OCI-LY3 (cell line): ENCODE data around the gene DDX11.
"Not testable (repeated sequence)": the region's sequence is repeated elsewhere in the genome, so short reads cannot be mapped to it uniquely, and the experiment has no call there.

ENCODE experiments used
- H2AFZ ChIP-seq: fragments of 200-600, 300-600 bp; shearing (Covaris generic); 2 replicates; pipeline ENCODE4 v1.6.0; 2014; ENCODE audit warnings: antibody characterized with exemption, low read depth, low read length
- H3K27ac ChIP-seq: fragments of 200-600, 300-600 bp; sonication (generic); 2 replicates; pipeline ENCODE4 v1.5.1; 2014; ENCODE audit warnings: mild to moderate bottlenecking, low read length, moderate library complexity, mixed read lengths
- H3K27me3 ChIP-seq: fragments of 200-600, 300-600 bp; sonication (generic); 2 replicates; pipeline ENCODE4 v1.6.1; 2014; ENCODE audit warnings: low read depth, low read length, mixed read lengths
- H3K36me3 ChIP-seq: fragments of 200-600, 300-600 bp; sonication (generic); replicated peaks from 2 replicates; pipeline ENCODE3; 2014; ENCODE audit warnings: low read depth, low read length, mixed read lengths
- H3K4me1 ChIP-seq: fragments of 300-600, 200-600 bp; sonication (generic); 2 replicates; pipeline ENCODE4 v1.6.1; 2014; ENCODE audit warnings: low read length, mixed read lengths
- H3K4me2 ChIP-seq: fragments of 200-600, 300-600 bp; sonication (generic); 2 replicates; pipeline ENCODE4 v1.6.1; 2014; ENCODE audit warnings: low read length, mixed read lengths
- H3K4me3 ChIP-seq: fragments of 300-600, 200-600 bp; sonication (generic); 2 replicates; pipeline ENCODE4 v1.5.1; 2014; ENCODE audit warnings: antibody characterized with exemption, mild to moderate bottlenecking, low read length, moderate library complexity
- H3K79me2 ChIP-seq: fragments of 300-600, 200-600 bp; shearing (Covaris generic); 2 replicates; pipeline ENCODE4 v1.6.1; 2014; ENCODE audit warnings: mild to moderate bottlenecking, low read length, mixed read lengths
- H3K9ac ChIP-seq: fragments of 300-600, 200-600 bp; shearing (Covaris generic); 2 replicates; pipeline ENCODE4 v1.6.0; 2014; ENCODE audit warnings: mild to moderate bottlenecking, low read length, moderate library complexity
- H3K9me3 ChIP-seq: fragments of 200-600, 300-600 bp; shearing (Covaris generic); 2 replicates; pipeline ENCODE4 v1.6.1; 2014; ENCODE audit warnings: low read length, mixed read lengths; ENCODE audit not compliant: insufficient read depth
- H4K20me1 ChIP-seq: fragments of 200-600, 300-600 bp; sonication (generic); 2 replicates; pipeline ENCODE4 v1.6.1; 2016; ENCODE audit warnings: low read length, mixed read lengths; ENCODE audit not compliant: insufficient read depth

Gene DDX11

GRCh38 chr12:31077095-31077494, 3.4 kb downstream of the DDX11 start:
- H3K79me2 ChIP-seq: peaks cover 37% of the 10 kb centered on the region
- not testable (repeated sequence) for H4K20me1 ChIP-seq, H3K4me3 ChIP-seq, H3K9me3 ChIP-seq, H3K36me3 ChIP-seq, H3K4me1 ChIP-seq, H2AFZ ChIP-seq, H3K27me3 ChIP-seq, H3K27ac ChIP-seq, H3K4me2 ChIP-seq, H3K9ac ChIP-seq

GRCh38 chr12:31077998-31078397, 4.3 kb downstream of the DDX11 start:
- not testable (repeated sequence) for H3K4me2 ChIP-seq, H3K27ac ChIP-seq

GRCh38 chr12:31079421-31079820, 5.8 kb downstream of the DDX11 start:
- H3K27ac ChIP-seq: not testable (repeated sequence)
- H3K79me2 ChIP-seq: peaks cover 34% of the 10 kb centered on the region

More at GRCh38 chr12:31077998-31078397, 4.3 kb downstream of the DDX11 start:
- not testable (repeated sequence) for H3K4me3 ChIP-seq, H2AFZ ChIP-seq, H3K36me3 ChIP-seq, H3K9ac ChIP-seq, H4K20me1 ChIP-seq, H3K4me1 ChIP-seq, H3K27me3 ChIP-seq, H3K9me3 ChIP-seq
- peaks cover 37% of the 10 kb centered on the region for H3K79me2 ChIP-seq

GRCh38 chr12:31080221-31080620, 6.6 kb downstream of the DDX11 start:
- not testable (repeated sequence) for H2AFZ ChIP-seq, H3K36me3 ChIP-seq, H3K4me2 ChIP-seq, H3K4me1 ChIP-seq, H3K9me3 ChIP-seq, H4K20me1 ChIP-seq, H3K27ac ChIP-seq, H3K27me3 ChIP-seq, H3K9ac ChIP-seq, H3K4me3 ChIP-seq
- H3K79me2 ChIP-seq: peaks cover 26% of the 10 kb centered on the region

More at GRCh38 chr12:31079421-31079820, 5.8 kb downstream of the DDX11 start:
- H3K36me3 ChIP-seq, H3K4me1 ChIP-seq, H3K9me3 ChIP-seq, H2AFZ ChIP-seq, H3K9ac ChIP-seq, H3K4me2 ChIP-seq, H4K20me1 ChIP-seq, H3K27me3 ChIP-seq, H3K4me3 ChIP-seq: not testable (repeated sequence)

- not testable (repeated sequence) for H4K20me1 ChIP-seq, H3K9ac ChIP-seq, H3K4me2 ChIP-seq, H3K4me1 ChIP-seq, H3K36me3 ChIP-seq, H3K27ac ChIP-seq, H3K4me3 ChIP-seq, H3K9me3 ChIP-seq, H3K27me3 ChIP-seq, H2AFZ ChIP-seq
- H3K79me2 ChIP-seq: peaks cover 16% of the 10 kb centered on the region
Observed at GRCh38 chr12:31081274-31081673, 7.6 kb downstream of the DDX11 start.

GRCh38 chr12:31084241-31084640, 10.6 kb downstream of the DDX11 start:
- not testable (repeated sequence) for H4K20me1 ChIP-seq, H3K4me2 ChIP-seq, H3K9ac ChIP-seq, H3K9me3 ChIP-seq, H3K4me3 ChIP-seq, H3K36me3 ChIP-seq, H3K79me2 ChIP-seq, H2AFZ ChIP-seq, H3K27ac ChIP-seq, H3K4me1 ChIP-seq, H3K27me3 ChIP-seq

GRCh38 chr12:31086032-31086431, 12.4 kb downstream of the DDX11 start:
- not testable (repeated sequence) for H3K4me2 ChIP-seq, H3K9ac ChIP-seq, H3K4me1 ChIP-seq, H3K27me3 ChIP-seq, H2AFZ ChIP-seq, H3K27ac ChIP-seq, H3K79me2 ChIP-seq, H3K4me3 ChIP-seq, H3K9me3 ChIP-seq, H4K20me1 ChIP-seq, H3K36me3 ChIP-seq

GRCh38 chr12:31087486-31087885, 13.8 kb downstream of the DDX11 start:
- not testable (repeated sequence) for H3K4me1 ChIP-seq, H4K20me1 ChIP-seq, H3K4me3 ChIP-seq, H3K27ac ChIP-seq, H3K4me2 ChIP-seq, H3K36me3 ChIP-seq, H2AFZ ChIP-seq, H3K9me3 ChIP-seq, H3K27me3 ChIP-seq, H3K9ac ChIP-seq, H3K79me2 ChIP-seq

- H2AFZ ChIP-seq, H3K9ac ChIP-seq, H3K27ac ChIP-seq, H3K27me3 ChIP-seq, H3K79me2 ChIP-seq, H3K36me3 ChIP-seq, H3K4me2 ChIP-seq, H3K9me3 ChIP-seq, H3K4me1 ChIP-seq, H4K20me1 ChIP-seq, H3K4me3 ChIP-seq: not testable (repeated sequence)
Observed at GRCh38 chr12:31087956-31088355, 14.3 kb downstream of the DDX11 start.
